Adrenal gland (tissue), 12 donors: Measurements from ENCODE around the gene OR56B1. TPM values are rescaled to one million over a fixed set of nuclear protein-coding genes. Genes with fewer than 3 reads are reported as not detected.
A peak's percentile ranks its signal among the peaks of the same experiment; 100 is the strongest.

ENCODE experiments used
- DNase-seq, 7 donors: peaks; one replicate each; pipeline ENCODE4 v3.0.0-alpha.2; 2019 to 2020
- H3K27ac ChIP-seq, 5 donors: fragments of 200-600 bp; sonication (generic) in 4 of 5; 1 replicate in 3 of 5; 2 replicates in 2 of 5; pipeline versions ENCODE4 v1.5.1 to v1.8.0; 2016 to 2020; ENCODE audit warnings: mild to moderate bottlenecking in 1 of 5
- H3K27me3 ChIP-seq: fragments of 200-600 bp; 2 replicates; pipeline ENCODE4 v1.8.0; 2021
- H3K36me3 ChIP-seq, 2 donors: fragments of 200-600 bp; replicated peaks in 1 of 2; 1 replicate in 1 of 2; 2 replicates in 1 of 2; pipeline versions ENCODE4 v1.5.1 to v1.8.0; 2018 to 2022
- H3K4me1 ChIP-seq, 2 donors: fragments of 200-600 bp; replicated peaks in 1 of 2; 1 replicate in 1 of 2; 2 replicates in 1 of 2; pipeline versions ENCODE4 v1.5.1 to v1.8.0; 2018 to 2021
- H3K4me3 ChIP-seq, 4 donors: fragments of 200-600 bp; sonication (generic) in 3 of 4; one replicate each; pipeline ENCODE4 v1.5.1; 2016 to 2018
- H3K9me3 ChIP-seq, 3 donors: fragments of 200-600 bp; sonication (generic) in 1 of 3; replicated peaks in 1 of 3; 1 replicate in 2 of 3; 2 replicates in 1 of 3; pipeline versions ENCODE4 v1.5.1 to v1.8.0; 2016 to 2021
- CTCF ChIP-seq, 6 experiments: fragments of 450-650 bp in 4 of 6; fragments of 200-600 bp in 2 of 6; sonication (generic) in 1 of 6; IDR thresholded peaks; 1 replicate in 5 of 6; 2 replicates in 1 of 6; pipeline versions ENCODE4 v1.5.1 to v1.8.0; 2016 to 2021; ENCODE audit warnings: antibody characterized with exemption in 6 of 6, mild to moderate bottlenecking in 2 of 6, moderate library complexity in 1 of 6
- POLR2A ChIP-seq, 2 donors: fragments of 450-650 bp; IDR thresholded peaks; one replicate each; pipeline ENCODE4 v1.6.1; 2017; ENCODE audit warnings: antibody characterized with exemption in 2 of 2, mild to moderate bottlenecking in 2 of 2, moderate library complexity in 1 of 2
- WGBS, 4 donors: extraction: QIAGEN DNeasy Blood & Tissue Kit in 2 of 4; methylation state at CpG; one replicate each; pipeline versions ENCODE4 v1.1.5 to v1.1.7; 2013 to 2017; 5-methylcytosine and 5-hydroxymethylcytosine counted together
- intact Hi-C, 2 donors: fragments of 100-400 bp; cut with DNase I; formaldehyde crosslinking; loops; one replicate each; pipeline versions ENCODE4 v1.14.1 to v1.15.0; 2022 to 2023
- polyA plus RNA-seq, 3 donors: library from polyadenylated mRNA; stranded (reverse); fragments of 200-250 nt in 2 of 3; fragments of 350-450 nt in 1 of 3; fragmentation: Illumina TruSeq in 1 of 3; extraction: RNeasy Lipid Tissue Mini Kit (QIAGEN cat#74804) in 1 of 3; gene quantifications; one replicate each; pipeline ENCODE4 v1.2.3, GENCODE V29; 2013 to 2014
- total RNA-seq, 9 donors: library from RNA; depleted of rRNA in 4 of 9; stranded (reverse); fragments of >200 nt in 4 of 9; fragments of 120-200 nt in 1 of 9; fragmentation: NEBNext Ultra II Directional in 1 of 9; extraction: Animal tissue kit (Norgen Biotek cat#: 25700) in 1 of 9; gene quantifications; one replicate each; pipeline versions ENCODE4 v1.1.0 to v1.2.4, GENCODE V29; 2013 to 2023
- donor health status: healthy with polysubstance abuse.
- donor health status: Bipolar disorder and iron deficiency.
- donor health status: DM: yes; HTN: yes; CAD: no.
- donor health status: DM: no; HTN: no; CAD: no.
- donor health status: DM: no; HTN: no; CAD: no.
- donor health status: DM: yes; HTN: yes; CAD: no.

OR56B1 gene
- total and polyA plus RNA-seq, 12 donors, result not detected

- WGBS, 4 donors, result 49 to 80% (median 64%) methylated on average over 3 of the region's 3 CpGs
- Histone ChIP-seq H3K27me3 (no peaks in the 10 kb centered on the region), H3K9me3 (no peaks in the 10 kb centered on the region), H3K4me3 (no peak overlapping the region), H3K4me1 (no peaks in the 10 kb centered on the region), H3K36me3 (peaks cover 0 to 8% of the 10 kb centered on the region in 2 donors), H3K27ac (no peak overlapping the region)
- no peak for TF ChIP-seq CTCF (IDR thresholded peaks at IDR 0.05)
- no peak for TF ChIP-seq POLR2A (IDR thresholded peaks at IDR 0.05)
- intact Hi-C loops, result no loop called here
- no peak for DNase-seq
These were observed 35.1 kb upstream of the OR56B1 start for GRCh38 chr11:5701055-5701577.

GRCh38 chr11:5703741-5704536 lies 32.3 kb upstream of the OR56B1 start:
- Histone ChIP-seq H3K4me3 (no peak overlapping the region), H3K27me3 (no peaks in the 10 kb centered on the region), H3K27ac (no peak overlapping the region), H3K36me3 (peaks cover 0 to 5% of the 10 kb centered on the region in 2 donors), H3K4me1 (no peaks in the 10 kb centered on the region), H3K9me3 (no peaks in the 10 kb centered on the region)
- DNase-seq, result no peak
- 79 to 90% (median 82%) methylated on average over 2 of the region's 2 CpGs for WGBS, 4 donors
- intact Hi-C loops, result no loop called here
- TF ChIP-seq POLR2A (IDR thresholded peaks at IDR 0.05) (no peak), CTCF (IDR thresholded peaks at IDR 0.05) (no peak)

GRCh38 chr11:5705688-5706087 lies 30.6 kb upstream of the OR56B1 start:
- Histone ChIP-seq H3K27ac (no peak overlapping the region), H3K36me3 (peaks cover 0 to 5% of the 10 kb centered on the region in 2 donors), H3K4me1 (no peaks in the 10 kb centered on the region), H3K9me3 (no peaks in the 10 kb centered on the region), H3K4me3 (no peak overlapping the region), H3K27me3 (no peaks in the 10 kb centered on the region)
- DNase-seq, result no peak
- intact Hi-C loops, result no loop called here
- TF ChIP-seq POLR2A (IDR thresholded peaks at IDR 0.05) (no peak), CTCF (IDR thresholded peaks at IDR 0.05) (no peak)
- 93 to 96% (median 94%) methylated on average over 4 of the region's 4 CpGs for WGBS, 4 donors

GRCh38 chr11:5712507-5712906 lies 23.7 kb upstream of the OR56B1 start:
- Histone ChIP-seq H3K36me3 (no peaks in the 10 kb centered on the region), H3K4me3 (no peak overlapping the region), H3K9me3 (no peaks in the 10 kb centered on the region), H3K4me1 (no peaks in the 10 kb centered on the region), H3K27ac (no peak overlapping the region), H3K27me3 (no peaks in the 10 kb centered on the region)
- no peak for DNase-seq
- intact Hi-C loops, result no loop called here
- peak in 5 of 6 experiments; percentile 5 to 39 (median 33) for TF ChIP-seq CTCF (IDR thresholded peaks at IDR 0.05)
- no peak for TF ChIP-seq POLR2A (IDR thresholded peaks at IDR 0.05)
- WGBS, 4 donors, result 54 to 67% (median 66%) methylated on average over 1 of the region's 1 CpG
